Adrenal gland (tissue), 5 donors: ENCODE measurements around the gene VEPH1.

Experiments used
- POLR2A ChIP-seq, 2 donors: fragments of 450-650 bp; IDR thresholded peaks; one replicate each; pipeline ENCODE4 v1.6.1; 2017; ENCODE audit warnings: antibody characterized with exemption in 2 of 2, mild to moderate bottlenecking in 2 of 2, moderate library complexity in 1 of 2
- TF ChIP-seq, protein P1 (sequence below), 6 experiments: fragments of 450-650 bp in 4 of 6; fragments of 200-600 bp in 2 of 6; sonication (generic) in 1 of 6; IDR thresholded peaks; 1 replicate in 5 of 6; 2 replicates in 1 of 6; pipeline versions ENCODE4 v1.5.1 to v1.8.0; 2016 to 2021; ENCODE audit warnings: antibody characterized with exemption in 6 of 6, mild to moderate bottlenecking in 2 of 6, moderate library complexity in 1 of 6
- donor health status: DM: no; HTN: no; CAD: no.

DNA sequence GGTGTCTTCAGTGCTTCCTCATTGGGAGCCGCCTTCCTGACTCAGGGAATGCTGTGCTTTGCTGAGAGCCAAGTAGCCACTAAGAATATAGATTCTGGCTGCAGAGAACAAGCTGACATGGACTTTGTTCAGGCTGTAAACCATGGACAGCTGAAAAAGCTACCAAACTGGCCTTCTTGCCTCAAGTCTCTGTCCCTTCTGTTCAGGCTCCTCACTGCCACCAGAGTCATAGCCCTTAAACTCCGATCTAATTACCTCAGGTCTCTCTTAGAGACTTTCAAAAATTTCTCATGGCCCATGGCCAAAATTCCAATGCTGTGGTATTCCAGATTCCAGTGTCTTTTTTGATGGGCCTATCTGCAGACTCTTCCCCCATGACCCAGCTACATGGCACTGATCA, 86.0 kb downstream of the VEPH1 start:
- no peak for TF ChIP-seq POLR2A (IDR thresholded peaks at IDR 0.05)
- TF ChIP-seq, protein P1, sequence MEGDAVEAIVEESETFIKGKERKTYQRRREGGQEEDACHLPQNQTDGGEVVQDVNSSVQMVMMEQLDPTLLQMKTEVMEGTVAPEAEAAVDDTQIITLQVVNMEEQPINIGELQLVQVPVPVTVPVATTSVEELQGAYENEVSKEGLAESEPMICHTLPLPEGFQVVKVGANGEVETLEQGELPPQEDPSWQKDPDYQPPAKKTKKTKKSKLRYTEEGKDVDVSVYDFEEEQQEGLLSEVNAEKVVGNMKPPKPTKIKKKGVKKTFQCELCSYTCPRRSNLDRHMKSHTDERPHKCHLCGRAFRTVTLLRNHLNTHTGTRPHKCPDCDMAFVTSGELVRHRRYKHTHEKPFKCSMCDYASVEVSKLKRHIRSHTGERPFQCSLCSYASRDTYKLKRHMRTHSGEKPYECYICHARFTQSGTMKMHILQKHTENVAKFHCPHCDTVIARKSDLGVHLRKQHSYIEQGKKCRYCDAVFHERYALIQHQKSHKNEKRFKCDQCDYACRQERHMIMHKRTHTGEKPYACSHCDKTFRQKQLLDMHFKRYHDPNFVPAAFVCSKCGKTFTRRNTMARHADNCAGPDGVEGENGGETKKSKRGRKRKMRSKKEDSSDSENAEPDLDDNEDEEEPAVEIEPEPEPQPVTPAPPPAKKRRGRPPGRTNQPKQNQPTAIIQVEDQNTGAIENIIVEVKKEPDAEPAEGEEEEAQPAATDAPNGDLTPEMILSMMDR (IDR thresholded peaks at IDR 0.05): no peak
